Fibroblast of mammary gland (primary cell): ENCODE results near the gene PCID2.

ENCODE experiments used
- DNase-seq: peaks from one replicate; pipeline ENCODE4 v3.0.0-alpha.2; 2010; ENCODE audit warnings: low read depth
- H3K4me3 ChIP-seq: 2 replicates; pipeline ENCODE4 v1.5.1; 2011; ENCODE audit warnings: low read depth, mild to moderate bottlenecking, low read length, moderate library complexity; ENCODE audit not compliant: control insufficient read depth
- TF ChIP-seq, protein P1 (sequence below): conservative IDR thresholded peaks from 2 replicates; pipeline ENCODE4 v1.5.1; 2011; ENCODE audit warnings: low read depth, low read length, inconsistent platforms; ENCODE audit not compliant: control insufficient read depth, insufficient read depth

PCID2 gene

DNA sequence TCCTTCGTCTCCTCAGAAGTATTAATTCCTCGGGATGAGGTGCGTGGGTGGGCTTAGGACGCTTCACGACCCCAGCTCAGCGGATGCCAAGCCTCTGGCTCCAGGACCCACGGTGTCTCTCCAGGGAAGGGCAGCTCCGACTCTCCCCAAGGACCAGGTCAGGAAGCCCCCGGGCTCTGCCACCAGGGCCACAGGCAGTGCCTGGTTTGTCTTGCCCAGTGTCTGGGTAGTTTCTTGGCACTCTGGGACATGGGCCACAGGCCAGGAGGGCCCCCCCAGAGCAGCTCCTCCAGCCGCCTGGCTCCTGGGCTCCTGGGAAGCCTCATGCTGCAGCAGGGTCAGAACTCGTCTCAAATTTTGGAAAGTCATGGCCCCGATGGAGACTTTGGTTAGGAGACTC is 47.5 kb downstream of the PCID2 start:
- H3K4me3 ChIP-seq: no peak overlapping the region
- no peak for DNase-seq
- TF ChIP-seq, protein P1, sequence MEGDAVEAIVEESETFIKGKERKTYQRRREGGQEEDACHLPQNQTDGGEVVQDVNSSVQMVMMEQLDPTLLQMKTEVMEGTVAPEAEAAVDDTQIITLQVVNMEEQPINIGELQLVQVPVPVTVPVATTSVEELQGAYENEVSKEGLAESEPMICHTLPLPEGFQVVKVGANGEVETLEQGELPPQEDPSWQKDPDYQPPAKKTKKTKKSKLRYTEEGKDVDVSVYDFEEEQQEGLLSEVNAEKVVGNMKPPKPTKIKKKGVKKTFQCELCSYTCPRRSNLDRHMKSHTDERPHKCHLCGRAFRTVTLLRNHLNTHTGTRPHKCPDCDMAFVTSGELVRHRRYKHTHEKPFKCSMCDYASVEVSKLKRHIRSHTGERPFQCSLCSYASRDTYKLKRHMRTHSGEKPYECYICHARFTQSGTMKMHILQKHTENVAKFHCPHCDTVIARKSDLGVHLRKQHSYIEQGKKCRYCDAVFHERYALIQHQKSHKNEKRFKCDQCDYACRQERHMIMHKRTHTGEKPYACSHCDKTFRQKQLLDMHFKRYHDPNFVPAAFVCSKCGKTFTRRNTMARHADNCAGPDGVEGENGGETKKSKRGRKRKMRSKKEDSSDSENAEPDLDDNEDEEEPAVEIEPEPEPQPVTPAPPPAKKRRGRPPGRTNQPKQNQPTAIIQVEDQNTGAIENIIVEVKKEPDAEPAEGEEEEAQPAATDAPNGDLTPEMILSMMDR: no peak

DNA sequence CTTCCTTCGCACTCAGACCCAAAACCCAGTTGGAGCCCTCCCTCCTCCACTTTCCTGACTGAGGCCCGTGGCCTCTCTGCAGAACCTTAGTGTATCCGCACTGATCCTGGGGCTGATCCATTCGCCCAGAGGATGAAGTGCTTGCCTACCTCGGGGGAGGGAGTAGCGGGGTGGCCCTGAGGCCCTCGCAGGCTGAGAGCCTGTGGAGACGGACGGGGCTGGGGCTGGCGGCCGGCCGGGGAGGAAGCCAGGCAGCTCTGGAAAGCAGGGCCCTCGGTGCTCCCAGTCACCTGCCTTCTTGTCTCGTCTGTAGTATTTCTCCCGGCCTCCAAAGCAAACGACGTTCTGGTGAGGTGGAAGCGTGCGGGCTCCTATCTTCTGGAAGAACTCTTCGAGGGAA is 48.8 kb downstream of the PCID2 start:
- TF ChIP-seq, protein P1: no peak
- no peak for DNase-seq
- no peak overlapping the region for H3K4me3 ChIP-seq

DNA sequence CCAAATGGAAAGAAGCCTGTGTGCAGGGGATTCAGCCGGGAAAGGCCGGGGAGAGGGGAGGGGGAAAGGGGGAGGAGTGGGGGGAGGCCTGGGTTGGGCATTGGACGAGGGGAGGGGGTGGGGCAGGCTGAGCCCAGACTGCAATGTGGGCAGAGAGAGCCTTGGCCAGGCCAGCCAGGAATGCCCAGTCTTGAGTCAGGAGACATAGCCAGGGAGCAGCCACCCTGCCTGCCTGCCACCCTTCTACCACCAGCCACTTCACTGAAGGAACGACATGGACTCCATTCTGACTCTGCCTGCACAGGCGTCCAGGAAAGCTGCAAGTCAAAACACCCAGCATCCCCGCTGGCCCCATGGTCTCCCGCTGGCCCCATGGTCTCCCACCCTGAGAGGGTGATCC is 49.5 kb downstream of the PCID2 start:
- TF ChIP-seq, protein P1: no peak
- no peak overlapping the region for H3K4me3 ChIP-seq

DNA sequence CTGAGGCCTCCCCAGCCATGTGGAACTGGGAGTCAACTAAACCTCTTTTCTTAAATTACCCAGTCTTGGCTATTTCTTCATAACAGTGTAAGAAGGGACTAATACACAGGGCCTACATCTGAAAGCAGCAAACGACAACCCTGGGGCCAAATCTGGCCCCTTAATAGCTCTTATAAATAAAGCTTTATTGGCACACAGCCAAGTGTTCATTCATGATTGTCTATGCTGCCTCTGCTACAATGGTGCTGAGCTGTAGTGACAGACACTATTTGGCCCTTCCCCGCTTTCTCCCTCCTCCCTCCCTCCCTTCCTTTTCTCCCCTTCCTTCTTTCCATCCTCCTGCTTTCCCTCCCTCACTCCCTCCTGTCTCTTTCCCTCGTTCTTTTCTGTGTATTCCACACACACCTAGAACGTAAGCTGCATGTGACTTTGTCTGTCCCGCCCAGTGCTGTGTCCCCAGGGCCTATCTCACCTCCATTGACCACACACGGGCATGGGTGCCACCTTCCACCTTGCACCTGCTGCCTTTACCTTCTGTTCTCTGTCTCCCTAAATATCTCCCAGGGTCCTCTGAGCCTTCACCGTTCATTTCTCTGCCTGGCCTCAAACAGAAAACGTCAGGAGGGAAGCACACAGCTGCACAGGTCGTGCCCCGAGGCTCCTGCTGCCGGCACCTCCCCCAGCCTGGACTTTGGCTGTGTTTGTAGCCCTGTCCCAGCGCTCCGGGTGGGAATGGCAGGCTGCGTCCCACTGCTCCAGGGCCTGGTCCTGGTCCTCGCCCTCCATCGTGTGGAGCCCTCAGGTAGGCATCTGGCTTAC is 50.3 kb downstream of the PCID2 start, which contains the start of gene PROZ:
Gene PROZ (plus strand): TSS at position 720 of the 819 bp plus-strand sequence. CDS start 13 bp downstream, at position 733.
- TF ChIP-seq, protein P1: no peak
- no peak within 1 kb of the TSS for H3K4me3 ChIP-seq
- DNase-seq: no peak

More for the DNA sequence above, 49.5 kb downstream of the PCID2 start:
- DNase-seq: no peak

DNA sequence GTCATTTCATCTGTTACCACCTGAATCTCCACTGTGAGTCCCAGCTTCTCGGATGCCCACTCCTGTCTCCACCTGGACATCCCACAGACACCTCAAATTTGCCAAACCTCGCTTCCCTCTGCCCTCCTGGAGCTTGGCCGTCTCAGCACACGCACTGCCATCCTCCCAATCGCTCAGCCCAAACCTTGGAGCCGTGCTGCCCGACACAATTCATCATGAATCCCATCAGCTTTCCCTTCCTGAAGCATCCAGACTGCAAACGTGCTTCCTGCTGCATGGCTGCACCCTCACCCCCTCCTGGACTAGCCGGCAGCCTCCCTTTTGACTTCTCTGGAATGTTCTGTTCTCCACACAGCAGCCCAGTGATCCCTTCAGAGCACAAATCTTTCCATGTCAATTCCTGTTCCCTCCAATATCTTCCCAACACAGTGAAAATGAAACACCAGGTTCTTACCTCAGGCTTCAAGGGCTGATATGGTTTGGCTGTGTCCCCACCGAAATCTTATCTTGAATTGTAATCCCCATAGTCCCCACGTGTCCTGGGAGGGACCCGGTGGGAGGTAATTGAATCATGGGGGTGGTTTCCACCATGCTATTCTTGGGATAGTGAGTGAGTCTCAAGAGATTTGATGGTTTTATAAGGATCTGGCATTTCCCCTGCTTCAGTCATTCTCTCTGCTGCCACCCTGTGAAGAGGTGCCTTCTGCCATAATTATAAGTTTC is 51.1 kb downstream of the PCID2 start:
- DNase-seq: no peak
- TF ChIP-seq, protein P1: no peak

DNA sequence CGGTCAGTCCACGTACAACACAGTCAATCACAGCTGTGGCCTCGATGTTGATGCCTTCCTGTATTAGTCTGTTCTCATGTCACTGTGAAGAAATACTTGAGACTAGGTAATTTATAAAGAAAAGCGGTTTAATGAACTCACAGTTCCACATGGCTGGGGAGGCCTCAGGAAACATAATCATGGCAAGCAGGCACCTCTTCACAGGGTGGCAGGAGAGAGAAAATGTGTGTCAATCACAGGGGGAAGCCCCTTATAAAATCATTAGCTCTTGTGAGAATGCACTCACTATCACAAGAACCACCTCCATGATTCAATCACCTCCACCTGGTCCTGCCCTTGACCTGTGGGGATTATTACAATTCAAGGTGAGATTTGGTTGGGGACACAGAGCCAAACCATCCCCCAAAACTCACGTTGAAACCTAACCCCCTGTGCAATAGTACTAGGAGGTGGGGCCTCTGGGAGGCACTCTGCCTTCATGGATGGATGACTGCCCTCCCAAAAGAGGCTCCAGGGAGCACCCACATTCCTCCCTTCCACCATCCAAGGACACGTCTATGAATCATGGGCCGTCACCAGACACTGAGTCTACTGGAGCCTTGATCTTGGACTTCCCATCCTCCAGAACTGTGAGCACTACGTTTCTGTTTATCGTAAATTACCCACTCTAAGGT is 52.4 kb downstream of the PCID2 start:
- no peak overlapping the region for H3K4me3 ChIP-seq
- TF ChIP-seq, protein P1: no peak
- DNase-seq: peak; percentile 18

More for the DNA sequence above, 51.1 kb downstream of the PCID2 start:
- no peak overlapping the region for H3K4me3 ChIP-seq
